ENCODE measurements around the gene APOBEC4.
"Not testable (repeated sequence)": the region's sequence is repeated elsewhere in the genome, so short reads cannot be mapped to it uniquely, and the experiment has no call there.

The APOBEC4 gene

DNA sequence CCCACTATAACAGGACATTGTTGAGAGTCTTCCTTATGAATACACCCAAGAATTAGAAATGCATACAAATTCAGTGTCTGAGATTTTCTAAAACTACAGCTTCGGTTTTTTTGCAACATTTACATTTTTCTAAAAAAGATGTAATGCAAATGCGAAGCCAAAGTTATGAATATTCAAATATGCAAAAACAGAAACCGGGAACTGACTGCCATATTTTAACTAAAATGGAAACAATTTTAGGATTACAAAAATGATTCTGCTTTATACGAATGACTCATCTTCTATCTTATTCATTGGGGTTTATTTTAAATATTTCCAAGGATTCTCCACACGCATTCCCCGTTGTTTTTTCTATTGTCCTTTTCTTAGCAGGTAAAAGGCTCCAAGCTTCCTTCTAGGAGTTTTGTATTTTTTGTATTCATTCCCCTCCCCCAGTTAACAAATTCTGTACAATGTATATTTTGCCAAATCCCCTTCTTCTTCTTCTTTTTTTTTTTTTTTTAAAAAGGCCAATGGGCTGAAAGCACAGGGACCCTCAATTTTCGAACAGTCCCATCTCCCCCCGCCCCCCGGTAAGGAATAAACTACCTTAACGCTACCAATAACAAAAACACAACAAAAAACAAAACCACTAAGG lies 18.6 kb downstream of the APOBEC4 start:
- peak overlapping the region; percentile 89 for H3K4me3 ChIP-seq (ENCODE audit: low read depth, low read length)
- TF ChIP-seq, protein P1, sequence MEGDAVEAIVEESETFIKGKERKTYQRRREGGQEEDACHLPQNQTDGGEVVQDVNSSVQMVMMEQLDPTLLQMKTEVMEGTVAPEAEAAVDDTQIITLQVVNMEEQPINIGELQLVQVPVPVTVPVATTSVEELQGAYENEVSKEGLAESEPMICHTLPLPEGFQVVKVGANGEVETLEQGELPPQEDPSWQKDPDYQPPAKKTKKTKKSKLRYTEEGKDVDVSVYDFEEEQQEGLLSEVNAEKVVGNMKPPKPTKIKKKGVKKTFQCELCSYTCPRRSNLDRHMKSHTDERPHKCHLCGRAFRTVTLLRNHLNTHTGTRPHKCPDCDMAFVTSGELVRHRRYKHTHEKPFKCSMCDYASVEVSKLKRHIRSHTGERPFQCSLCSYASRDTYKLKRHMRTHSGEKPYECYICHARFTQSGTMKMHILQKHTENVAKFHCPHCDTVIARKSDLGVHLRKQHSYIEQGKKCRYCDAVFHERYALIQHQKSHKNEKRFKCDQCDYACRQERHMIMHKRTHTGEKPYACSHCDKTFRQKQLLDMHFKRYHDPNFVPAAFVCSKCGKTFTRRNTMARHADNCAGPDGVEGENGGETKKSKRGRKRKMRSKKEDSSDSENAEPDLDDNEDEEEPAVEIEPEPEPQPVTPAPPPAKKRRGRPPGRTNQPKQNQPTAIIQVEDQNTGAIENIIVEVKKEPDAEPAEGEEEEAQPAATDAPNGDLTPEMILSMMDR (IDR thresholded peaks at IDR 0.05; ENCODE audit: low read depth, low read length) = no peak

DNA sequence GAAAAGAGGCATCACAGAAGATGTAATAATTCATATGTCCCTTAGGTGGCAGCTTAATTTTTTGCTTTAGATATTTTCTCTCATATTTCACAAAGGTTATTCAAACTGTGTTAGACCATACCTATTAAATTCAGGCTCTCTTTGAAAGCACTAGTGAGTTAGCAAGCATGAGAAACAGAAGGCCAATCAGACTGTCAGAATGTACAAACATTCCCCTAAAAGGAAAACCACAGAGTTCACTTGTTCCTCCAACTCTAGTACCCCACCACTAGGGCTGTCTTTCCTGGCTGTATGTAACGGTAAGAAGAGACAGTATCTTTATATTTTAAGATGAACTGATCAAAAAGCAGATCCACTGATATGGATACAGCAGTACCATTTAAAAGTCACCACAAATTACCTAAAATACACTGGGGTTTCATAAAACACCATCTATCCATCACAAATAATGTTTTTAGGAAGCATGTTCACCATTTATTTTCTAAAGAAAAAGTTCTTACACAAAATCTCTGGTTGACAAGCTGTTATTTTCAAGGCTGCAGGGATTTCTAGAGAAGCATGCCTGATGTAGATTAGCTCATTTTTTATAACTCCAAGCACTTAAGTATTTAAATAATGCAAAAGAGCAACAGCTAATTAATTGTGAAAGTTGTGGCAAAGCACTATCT lies 19.3 kb downstream of the APOBEC4 start:
- peak overlapping the region; percentile 89 for H3K4me3 ChIP-seq (ENCODE audit: low read depth, low read length)
- TF ChIP-seq, protein P1 (IDR thresholded peaks at IDR 0.05; ENCODE audit: low read depth, low read length) = no peak

DNA sequence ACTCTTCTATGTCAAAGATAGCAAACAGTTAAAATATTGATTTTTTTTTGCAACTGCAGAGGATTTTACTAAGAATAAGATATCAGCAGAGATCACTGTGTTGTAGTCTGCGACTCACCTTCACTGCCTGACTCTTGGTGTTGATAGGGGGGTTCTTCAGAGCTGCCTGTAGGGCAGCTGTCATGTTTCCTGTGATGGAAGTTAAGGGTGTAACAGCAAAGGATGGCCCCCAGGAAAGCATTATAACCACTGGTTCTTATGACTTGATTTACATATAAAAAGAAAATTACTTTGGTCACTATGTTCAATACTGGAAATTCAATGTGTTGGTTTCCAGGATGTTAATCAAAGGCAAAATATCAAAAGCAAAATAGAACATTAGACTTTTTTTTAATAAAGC lies 20.2 kb downstream of the APOBEC4 start:
- TF ChIP-seq, protein P1 (IDR thresholded peaks at IDR 0.05; ENCODE audit: low read depth, low read length) = no peak
- H3K4me3 ChIP-seq (ENCODE audit: low read depth, low read length) = peak overlapping the region; percentile 89

DNA sequence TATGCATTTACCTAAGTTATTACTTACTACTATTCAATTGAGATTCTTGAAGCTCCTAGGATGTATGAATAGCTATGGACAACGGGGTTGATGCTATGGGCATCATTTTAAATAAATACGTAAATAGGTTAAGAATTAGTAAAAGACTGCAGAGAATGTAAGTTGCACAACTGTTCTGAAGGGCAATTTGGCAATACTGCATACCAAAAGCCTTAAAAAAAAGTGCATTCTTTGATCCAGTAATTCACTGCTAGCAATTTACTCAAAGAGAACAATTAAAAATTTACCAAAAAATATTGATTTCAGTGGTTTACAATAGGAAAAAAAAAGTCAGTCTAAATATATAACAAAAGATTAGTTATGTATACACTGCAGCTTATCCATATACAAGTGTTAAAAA lies 21.0 kb downstream of the APOBEC4 start:
- TF ChIP-seq, protein P1 (IDR thresholded peaks at IDR 0.05; ENCODE audit: low read depth, low read length) = no peak
- H3K4me3 ChIP-seq (ENCODE audit: low read depth, low read length) = peak overlapping the region; percentile 89

DNA sequence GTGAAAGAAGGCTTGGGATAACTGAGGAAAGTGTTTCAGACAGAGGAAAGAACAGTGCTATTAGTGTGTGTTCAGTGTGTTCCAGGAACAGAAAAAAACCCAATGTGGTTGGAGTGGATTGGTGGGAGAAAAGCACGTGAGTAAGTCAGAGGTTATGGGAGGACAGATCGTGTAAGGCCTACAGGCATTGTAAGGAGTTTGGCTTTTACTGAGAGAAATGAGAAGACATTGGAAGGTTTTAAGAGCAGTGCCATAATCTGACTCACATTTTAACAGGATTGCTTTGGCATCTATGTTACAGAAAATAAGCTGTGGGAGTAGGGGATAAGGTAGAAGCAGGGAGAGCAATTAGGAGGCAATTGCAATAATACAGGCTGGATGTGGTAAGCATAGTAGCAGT lies 22.4 kb downstream of the APOBEC4 start:
- TF ChIP-seq, protein P1 (IDR thresholded peaks at IDR 0.05; ENCODE audit: low read depth, low read length) = no peak
- H3K4me3 ChIP-seq (ENCODE audit: low read depth, low read length) = no peak overlapping the region

DNA sequence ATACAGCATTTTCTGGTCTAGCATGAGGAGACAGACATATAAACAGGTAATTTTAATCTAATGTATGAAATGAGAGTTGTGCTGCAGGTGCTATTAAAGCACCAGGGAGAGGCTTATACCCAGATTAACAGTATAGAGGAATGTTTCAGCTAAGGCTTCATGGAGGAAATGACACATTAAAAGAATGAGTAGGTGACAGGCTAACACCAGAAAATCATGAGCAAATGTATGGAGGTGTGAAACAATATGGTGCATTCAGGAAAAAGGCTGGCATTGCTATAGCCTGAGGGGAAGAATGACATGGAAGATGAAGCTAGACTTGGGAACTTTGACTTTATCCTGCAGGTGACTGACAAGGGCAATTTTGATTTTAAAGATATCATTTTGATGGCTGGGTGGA lies 24.6 kb downstream of the APOBEC4 start:
- TF ChIP-seq, protein P1 (IDR thresholded peaks at IDR 0.05; ENCODE audit: low read depth, low read length) = no peak
- no peak overlapping the region for H3K4me3 ChIP-seq (ENCODE audit: low read depth, low read length)

DNA sequence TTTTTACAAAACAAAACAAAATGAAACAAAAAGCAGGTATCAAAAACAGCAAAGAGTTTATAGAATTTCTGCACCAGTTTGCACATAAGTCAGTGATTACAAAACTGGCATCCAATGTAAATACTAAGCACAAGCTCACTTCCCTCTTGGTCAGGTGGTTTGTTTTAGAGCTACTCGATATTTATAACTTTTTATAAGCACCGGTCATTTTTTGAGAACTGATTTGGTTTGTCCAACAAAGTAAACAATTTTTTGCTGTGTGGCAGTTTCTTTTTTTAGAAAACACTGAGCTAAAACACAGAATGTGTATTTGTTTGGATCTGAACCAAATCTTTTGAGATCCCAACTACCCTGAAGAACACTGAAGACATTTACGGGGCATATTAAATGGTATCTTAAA lies 26.9 kb downstream of the APOBEC4 start:
- not testable (repeated sequence) for H3K4me3 ChIP-seq (ENCODE audit: low read depth, low read length)

Data from WI38 (cell line).